Stimulated activated CD4-positive, alpha-beta T cell treated with anti-CD3 and anti-CD28 coated beads, Interleukin-1b, Interleukin-23, amount 100 ng/mL, for 48 hours (primary cell): ENCODE results near the gene KCNA5.

Source experiments
- DNase-seq: peaks from one replicate; pipeline ENCODE4 v3.0.0-alpha.2; 2020

KCNA5 gene

DNA sequence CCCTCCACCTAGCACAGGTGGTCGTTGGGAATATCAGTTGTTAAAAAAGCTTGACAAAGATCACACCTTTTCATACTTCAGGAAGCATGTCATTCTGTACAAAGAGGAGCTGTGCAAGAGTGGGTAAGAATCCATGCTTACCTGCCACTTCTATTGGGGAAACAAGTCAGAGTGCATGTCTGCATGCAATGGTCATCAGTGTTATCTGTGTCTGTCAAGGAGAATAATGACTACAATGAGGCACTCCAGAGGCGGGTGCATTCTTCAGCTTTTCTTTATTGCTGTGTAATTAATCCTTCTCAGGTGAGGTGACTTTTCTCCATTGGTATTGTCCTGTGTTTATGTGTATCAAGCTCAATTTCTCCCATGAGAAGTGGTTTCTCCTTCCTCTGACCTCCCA is 24.4 kb downstream of the KCNA5 start:
- no peak for DNase-seq

DNA sequence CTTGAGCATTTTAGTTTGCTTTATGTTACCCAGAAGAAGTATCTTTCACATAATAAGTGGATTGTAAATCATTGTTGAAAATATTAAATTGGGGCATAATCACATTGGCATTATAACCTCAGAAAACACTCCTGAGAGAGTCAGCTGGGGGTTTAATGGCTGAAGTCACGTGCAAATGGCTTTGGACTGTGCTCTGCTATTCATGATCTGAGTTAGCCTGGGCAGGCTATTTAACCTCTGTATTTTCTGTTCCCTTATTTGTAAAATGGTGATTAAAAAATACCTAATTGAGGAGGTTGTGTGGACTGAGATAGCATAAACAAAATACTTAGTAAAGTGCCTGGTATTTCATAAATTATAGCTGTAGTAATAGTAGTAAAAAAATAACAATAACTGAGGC is 24.9 kb downstream of the KCNA5 start:
- DNase-seq = no peak

DNA sequence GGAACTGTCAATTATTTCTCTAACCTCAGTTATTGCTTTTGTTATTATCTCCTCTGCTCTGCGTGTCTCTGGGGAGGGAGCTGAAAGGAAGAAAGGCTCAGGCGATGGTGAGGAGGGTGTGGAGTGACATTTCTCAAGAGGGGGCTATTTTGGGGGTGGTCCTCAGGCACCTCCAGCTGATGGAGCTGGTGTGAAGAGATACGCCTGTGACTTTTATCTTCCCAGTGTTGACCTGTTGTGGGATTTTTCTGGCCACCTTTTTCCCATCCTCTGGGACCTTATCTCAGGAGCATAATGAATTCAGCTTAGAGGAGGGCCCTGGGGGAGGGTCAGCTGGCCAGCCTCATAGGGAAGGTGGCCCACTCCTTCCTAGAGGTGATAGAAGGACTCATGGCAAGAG is 26.4 kb downstream of the KCNA5 start:
- DNase-seq = no peak

DNA sequence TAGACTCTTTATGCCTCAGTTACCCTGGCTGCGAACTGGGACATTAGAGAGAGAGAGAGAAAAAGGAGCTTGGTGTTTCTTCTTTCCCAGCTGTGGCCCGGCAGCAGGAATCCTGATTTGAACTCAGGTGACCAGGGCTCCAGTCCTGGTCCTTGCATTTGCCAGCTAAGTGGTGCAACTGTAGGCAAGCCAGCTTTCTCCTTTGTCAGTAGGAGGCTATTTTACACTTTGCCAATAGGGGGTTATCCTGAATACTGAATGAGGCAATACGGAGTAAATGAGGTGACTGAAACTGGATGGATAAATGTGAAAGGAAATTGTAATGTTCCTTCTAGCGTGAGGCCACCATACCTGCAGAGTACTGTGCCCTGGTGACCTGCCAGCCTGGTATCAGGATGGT is 27.8 kb downstream of the KCNA5 start:
- DNase-seq = no peak

DNA sequence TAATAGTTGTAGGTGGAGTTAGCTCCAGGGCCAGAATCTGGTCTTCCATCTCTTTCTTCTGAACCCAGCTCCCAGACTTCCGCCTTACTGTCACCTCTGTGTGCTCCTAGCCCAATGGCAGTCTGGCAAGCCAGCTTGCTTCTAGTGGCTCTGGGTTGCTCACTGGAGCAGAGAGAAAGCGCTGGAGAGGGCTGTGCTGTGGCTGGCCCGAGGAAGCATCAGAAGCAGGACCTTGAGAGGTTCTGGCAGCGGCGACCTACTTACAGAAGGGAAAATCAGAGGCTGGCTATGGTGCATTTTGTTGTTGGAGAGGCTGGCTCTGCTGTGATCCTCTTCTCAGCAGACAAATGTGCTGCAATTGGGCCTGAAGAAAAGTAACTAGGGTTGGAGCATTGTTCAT is 28.6 kb downstream of the KCNA5 start:
- DNase-seq = no peak

DNA sequence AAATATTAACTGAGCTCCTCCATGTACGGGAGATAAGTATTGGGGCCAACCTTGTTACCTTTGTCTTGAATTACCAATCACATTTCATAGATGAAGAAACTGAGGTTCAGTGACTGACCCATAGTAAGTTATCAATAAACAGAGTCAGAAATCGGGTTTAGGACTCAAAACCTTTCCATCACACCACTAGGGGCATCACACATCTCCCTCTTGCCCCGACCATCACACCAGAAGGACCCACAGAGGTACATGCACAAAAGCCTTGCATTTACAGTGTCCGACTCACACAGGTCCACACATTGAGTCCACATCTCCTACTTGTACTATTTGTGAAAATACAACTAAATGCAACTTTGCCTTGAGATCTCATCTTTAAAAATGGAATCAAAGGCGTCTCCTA is 29.4 kb downstream of the KCNA5 start:
- DNase-seq = no peak

DNA sequence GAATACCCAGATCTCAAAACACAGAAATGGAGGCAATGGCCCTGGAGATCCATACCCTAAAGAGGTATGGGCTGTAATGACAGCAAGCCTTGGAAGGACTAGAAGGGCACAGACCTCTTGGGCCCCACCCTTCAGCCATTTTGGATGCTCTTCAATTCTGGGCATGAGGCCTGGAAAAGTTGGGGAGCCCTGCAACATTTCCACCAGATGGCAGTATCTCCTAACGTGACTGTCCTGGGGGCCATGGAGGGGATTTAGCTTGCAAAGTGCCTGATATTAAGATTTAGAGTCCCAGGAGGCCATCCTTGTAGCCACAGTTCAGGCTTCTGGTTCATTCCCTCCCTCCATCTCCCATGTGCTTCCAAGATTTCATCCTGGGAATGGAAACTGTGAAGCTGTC is 30.2 kb downstream of the KCNA5 start:
- DNase-seq = no peak

DNA sequence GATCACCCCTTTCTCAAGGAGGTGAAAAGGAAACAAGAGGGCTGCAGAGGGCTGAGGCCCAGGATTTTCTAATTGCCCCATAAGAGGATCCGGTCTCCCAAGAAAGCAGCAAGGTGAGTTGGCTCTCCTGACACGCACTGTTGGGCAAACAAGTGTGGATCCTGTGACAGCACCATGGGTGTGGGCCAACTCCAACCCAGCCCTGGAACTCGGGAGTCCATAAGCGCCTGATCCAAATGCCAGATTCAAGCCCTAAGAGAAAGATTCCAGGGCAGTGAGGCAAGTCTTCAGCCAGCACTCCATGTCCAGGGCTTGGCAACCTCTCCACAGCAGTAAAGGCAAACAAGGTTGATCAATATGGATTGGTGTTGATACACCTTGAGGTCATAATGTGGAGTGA is 33.1 kb downstream of the KCNA5 start:
- no peak for DNase-seq

DNA sequence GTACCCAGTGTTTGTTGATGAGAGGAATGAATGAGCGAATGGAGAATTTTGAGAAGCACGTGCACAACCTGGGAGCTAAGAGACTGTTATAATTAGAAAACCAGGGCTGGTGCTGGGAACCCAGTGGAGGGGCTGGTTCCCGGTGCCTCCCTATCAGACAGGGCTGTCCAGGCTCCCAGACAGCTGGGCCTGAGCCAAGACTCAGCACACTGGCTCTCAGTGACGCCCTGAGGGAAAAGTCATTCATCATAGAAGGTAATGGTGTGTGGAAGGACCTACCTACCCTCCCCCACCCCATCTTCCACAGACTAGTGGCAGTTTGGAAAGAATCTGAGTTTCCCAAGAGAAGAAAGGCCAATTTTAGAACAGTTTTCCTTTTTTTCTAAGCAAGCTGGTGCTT is 34.7 kb downstream of the KCNA5 start:
- DNase-seq = no peak

DNA sequence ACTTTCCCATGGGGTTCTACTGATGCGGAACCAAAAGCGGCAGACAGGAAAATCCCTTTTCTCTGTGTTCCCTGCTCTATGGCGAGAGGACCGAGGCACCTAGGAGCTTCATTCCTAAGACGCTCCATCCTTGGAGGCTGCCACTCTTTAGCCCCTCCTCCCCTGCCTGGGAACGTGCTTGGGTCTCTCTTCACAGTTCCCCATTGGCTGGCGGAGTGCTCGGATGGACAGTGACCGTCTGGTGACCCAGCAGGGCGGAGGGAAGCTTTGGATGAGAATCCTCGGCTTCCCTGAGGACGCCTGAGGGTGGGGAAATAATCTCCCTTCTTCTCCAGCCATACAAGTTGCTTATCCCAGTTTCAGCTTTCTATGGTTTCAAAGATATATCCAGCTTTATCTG is 37.3 kb downstream of the KCNA5 start:
- no peak for DNase-seq

DNA sequence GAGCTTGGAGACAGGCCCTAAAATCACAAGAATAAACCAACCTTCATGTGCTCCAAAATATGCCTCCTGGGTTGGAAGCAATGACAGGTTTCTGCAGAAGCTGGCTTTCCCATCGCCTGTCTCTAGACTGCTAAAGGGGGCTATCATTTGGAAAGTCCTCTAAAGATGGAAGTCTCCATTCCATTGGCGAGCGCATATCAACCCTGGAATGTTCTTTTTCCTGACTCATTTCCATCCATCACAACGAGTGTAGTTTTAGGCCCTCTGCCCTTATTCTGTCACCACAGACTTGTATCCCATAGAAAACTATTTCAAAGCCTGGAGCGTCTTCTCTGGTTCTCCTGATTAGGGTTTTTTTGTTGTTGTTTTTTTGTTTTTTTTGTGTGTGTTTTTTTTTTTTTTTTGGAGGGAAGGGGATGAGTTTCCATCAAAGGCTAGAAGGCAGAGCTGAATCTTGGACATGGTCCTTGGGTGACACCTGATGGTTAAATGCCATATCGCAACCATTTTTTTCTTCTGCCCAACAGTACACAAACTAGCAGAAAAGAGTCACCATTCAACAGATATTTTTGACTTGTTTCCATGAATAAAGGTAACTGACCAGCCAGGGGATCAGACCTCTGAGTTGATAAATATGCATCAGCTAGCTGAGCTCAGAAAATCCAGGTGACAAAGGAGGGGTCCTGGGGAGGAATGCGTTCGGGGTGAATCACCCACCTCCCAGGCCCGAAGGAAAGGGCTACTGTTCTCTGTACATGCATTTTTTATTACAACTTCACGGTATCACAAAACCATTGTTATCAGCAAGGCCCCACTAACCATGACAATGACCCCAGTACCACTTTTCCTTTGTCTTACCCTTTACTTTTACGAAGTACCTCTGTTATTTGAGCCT is 40.5 kb downstream of the KCNA5 start:
- DNase-seq = no peak

DNA sequence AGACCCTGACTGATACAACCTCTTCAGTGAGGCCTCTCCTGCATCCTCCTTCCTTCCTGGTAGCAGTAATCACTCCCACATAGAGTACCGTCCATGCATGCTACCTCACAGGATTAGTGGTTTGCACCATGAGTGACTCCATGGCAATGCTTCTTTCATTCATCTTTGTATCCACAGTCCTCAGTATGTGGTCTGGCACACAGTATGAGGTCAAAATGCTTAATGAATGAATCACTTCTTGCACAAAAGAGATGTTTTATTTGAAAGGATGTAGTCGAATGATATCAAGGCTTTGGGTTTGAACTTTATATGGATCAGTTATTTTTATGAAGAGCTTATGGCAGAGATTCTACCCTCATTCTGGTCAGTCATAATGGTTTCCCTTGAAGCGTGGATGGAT is 42.2 kb downstream of the KCNA5 start:
- no peak for DNase-seq

DNA sequence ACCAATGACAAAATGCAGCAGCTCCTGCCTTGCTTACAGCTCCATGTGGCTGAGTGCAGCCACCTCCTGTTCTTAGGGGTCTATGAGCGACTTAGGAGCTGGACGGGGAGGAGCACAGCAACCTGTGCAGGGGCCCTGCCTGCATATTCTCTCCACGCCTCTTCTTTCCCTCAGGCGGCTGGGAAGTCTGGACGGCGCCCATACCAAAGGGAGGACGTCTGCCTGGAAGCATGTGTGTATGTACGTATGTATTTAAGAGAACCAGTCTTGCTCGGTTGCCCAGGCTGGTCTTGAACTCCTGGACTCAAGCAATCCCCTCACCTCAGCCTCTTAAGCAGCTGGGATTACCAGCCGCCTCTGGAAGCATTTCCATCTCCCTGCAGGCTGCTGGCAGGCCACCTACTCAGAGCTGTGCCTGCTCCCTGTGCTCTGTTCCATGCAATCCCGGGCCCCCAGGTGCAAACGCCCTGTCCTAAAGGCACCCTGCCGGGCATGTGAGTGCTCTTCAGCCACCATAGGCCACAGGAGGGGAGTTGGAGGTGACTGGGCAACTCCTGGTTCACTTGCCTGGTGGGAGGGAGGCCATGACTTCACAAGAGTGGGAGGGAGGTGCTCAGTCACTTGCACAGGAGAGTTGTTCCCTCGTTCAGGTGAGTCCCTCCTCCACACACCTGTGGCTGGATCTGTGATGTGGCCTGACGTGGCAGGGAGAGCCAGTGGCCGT is 44.3 kb downstream of the KCNA5 start:
- DNase-seq = no peak

DNA sequence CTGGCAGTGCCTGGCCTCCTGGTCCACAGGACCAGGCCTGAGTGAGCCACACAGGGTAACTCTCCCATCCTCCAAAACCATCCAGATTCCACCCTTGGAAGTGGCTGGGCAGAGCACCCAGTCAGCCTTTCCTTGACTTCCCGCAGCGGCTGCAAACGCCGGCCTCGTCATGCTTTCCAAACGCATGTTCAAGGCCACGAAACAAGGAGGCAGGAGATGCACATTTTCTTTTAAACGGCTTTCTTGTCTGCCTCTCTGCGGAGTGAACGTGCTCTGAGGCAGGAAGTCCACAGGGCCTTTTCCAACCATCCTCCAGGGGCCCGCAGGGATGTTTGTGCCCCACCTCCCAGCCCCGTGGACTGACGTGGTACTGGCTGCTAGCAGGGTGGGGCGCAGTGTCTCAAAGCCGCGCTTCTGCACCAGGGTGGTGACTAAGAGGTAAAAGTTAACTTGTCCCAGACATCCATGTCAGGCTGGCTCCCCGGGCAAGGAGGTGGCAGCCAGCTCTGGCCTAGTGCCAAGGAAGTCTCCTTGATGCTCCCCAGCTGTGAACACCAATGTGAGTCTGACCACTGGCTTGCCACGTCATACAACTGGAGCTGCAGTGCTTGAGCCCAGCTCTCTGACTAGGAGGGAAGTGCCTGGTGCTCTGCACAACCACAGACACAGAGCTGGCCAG is 45.0 kb downstream of the KCNA5 start:
- DNase-seq = no peak

DNA sequence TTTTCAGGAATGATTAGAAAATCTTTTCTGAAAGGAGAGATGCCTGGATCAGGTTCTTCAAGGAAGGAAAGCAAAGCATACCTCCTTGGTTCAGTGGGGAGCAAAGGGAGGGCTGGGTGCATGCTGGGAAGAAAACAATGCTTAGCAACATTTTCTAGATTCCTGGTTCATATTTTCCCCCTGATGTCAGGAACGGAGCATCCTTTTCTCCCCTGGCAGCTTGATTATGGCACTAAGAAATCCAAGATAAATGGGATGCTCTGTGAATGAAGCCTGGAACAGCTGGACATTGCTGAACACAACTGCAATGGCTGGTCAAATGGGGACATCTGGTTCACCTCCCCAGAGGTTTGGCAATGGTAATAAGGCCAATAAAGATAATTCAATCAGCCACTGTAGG is 50.9 kb downstream of the KCNA5 start:
- no peak for DNase-seq

DNA sequence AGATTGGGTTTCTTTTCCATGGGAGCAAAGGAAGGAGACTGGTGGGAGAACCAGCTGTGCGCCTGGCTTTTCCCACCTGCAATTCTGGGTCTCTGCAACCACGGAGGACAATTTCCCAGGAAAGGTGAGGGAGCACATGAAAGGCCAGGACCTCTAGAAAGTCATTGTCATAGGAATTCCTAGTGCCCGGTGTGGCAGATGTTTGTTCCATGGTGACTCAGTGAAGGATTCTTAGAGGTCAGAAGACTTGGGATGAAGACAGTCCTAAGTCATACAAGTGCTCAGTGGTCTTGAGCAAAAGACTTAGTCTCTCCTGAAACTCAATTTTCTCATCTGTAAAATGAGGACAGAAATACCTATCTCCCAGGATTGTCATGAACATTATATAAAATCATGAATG is 51.3 kb downstream of the KCNA5 start:
- DNase-seq = no peak
